H1 (cell line): ENCODE results near the gene BLNK. TPM values are rescaled to one million over a fixed set of nuclear protein-coding genes. Genes with fewer than 3 reads are reported as not detected.

ENCODE experiments used
- NRF1 ChIP-seq: IDR thresholded peaks from 2 replicates; pipeline ENCODE4 v1.6.1; 2011; ENCODE audit warnings: mild to moderate bottlenecking, low read depth, low read length, improper control_type of control experiment
- RXRA ChIP-seq: IDR thresholded peaks from 2 replicates; pipeline ENCODE4 v1.6.1; 2011; ENCODE audit warnings: low read depth, mild to moderate bottlenecking, low read length, moderate library complexity; ENCODE audit not compliant: insufficient read depth
- SRF ChIP-seq: IDR thresholded peaks from 2 replicates; pipeline ENCODE4 v1.6.1; 2011; ENCODE audit warnings: mild to moderate bottlenecking, low read depth, low read length, moderate library complexity
- polyA plus RNA-seq, 7 experiments: library from polyadenylated mRNA; depleted of rRNA in 3 of 7; stranded (reverse) in 5 of 7; unstranded in 2 of 7; fragments of >200 nt in 5 of 7; fragments of 200-250 nt in 2 of 7; gene quantifications; 1 replicate in 5 of 7; 2 replicates in 1 of 7; 4 replicates in 1 of 7; pipeline versions ENCODE4 v1.2.1 to v1.2.3, GENCODE V29; 2011 to 2013; ENCODE audit warnings: missing spikeins in 2 of 7, mixed read lengths in 2 of 7
- total RNA-seq: library from RNA; stranded (reverse); fragmentation: NEBNext Ultra II Directional; extraction: Animal tissue kit (Norgen Biotek cat#: 25700); gene quantifications from 2 replicates; pipeline ENCODE4 v1.2.1, GENCODE V29; 2021

The BLNK gene
- total and polyA plus RNA-seq, 2 of the 8 experiments (the other 6 are each of a cell fraction or from before 2014, with no cell fraction given) = not detected

GRCh38 chr10:96222908-96223307, 48.5 kb downstream of the BLNK start (continued):
- TF ChIP-seq SRF (no peak), NRF1 (no peak), RXRA (no peak)
